ENCODE results near the gene CCND3.

CCND3 gene

DNA sequence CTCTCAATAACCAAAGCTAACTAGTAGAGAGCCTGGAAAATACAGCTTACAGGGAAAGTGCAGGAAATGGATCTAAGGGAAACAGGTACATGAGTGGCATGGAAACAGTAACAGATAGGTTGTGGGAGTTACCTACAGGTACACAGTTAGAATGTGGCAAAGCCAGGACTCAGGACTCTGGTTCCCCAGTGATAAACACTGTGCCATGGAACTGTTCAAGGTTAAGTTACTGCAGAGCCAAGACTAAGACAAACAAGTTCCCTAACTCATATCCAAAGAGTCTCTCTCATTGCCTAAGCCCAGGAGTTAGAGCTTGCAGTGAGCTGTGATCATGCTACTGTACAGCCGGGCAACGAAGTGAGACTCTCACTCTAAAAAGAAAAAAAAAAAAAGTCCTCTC, 27.3 kb downstream of the CCND3 start:
- TF ChIP-seq, protein P1, sequence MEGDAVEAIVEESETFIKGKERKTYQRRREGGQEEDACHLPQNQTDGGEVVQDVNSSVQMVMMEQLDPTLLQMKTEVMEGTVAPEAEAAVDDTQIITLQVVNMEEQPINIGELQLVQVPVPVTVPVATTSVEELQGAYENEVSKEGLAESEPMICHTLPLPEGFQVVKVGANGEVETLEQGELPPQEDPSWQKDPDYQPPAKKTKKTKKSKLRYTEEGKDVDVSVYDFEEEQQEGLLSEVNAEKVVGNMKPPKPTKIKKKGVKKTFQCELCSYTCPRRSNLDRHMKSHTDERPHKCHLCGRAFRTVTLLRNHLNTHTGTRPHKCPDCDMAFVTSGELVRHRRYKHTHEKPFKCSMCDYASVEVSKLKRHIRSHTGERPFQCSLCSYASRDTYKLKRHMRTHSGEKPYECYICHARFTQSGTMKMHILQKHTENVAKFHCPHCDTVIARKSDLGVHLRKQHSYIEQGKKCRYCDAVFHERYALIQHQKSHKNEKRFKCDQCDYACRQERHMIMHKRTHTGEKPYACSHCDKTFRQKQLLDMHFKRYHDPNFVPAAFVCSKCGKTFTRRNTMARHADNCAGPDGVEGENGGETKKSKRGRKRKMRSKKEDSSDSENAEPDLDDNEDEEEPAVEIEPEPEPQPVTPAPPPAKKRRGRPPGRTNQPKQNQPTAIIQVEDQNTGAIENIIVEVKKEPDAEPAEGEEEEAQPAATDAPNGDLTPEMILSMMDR (IDR thresholded peaks at IDR 0.05): no peak

DNA sequence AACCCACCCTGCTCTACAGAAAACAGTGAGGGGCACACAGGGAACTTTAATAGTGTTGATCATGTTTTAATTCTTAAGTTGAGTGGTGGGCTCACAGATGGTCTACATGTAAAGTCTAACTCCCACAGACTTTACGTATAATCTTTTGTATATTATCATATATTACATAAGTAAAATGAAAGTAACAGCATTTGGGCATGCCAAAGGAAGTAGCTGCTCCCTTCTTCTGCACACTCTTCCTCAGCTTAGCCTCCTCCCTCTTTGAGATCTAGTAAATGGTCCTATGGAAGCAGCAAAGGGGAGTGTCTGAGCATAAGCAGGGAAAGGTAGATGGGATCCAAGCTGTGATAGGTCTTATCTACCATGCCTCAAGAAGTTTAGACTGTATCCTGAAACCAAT, 31.9 kb downstream of the CCND3 start:
- TF ChIP-seq, protein P1 (IDR thresholded peaks at IDR 0.05): no peak

DNA sequence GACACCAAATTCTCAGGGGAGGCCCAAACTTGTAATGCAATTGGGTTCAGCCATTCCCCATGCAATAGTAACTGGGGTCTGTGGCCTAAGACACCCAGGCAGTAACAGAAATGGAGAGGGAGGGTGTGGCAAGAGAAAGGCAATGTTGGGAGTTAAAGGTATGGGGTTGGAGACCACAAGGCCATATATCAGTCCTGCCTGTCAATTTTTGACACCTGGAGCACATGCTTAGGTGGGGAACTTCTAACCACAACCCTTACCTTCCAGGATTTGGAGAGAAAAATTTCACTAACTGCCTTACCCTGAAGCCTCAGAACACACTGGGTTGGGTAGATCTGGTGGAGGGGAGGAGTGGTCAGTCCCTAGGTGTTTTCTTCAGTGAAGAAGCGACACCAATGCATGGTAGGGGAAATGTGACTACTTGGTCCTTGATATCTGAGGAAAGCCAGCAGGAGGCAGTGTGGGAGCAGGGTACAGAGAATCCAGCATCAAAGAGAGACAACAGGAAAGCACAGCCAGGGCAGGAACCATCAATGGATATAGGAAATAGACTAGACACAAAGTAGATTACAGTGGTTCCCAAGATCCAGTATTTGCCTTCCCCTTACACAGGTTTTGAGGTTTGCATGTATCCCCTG, 39.6 kb downstream of the CCND3 start:
- TF ChIP-seq, protein P1 (IDR thresholded peaks at IDR 0.05): no peak; the same call in 1 of the 2 replicates

DNA sequence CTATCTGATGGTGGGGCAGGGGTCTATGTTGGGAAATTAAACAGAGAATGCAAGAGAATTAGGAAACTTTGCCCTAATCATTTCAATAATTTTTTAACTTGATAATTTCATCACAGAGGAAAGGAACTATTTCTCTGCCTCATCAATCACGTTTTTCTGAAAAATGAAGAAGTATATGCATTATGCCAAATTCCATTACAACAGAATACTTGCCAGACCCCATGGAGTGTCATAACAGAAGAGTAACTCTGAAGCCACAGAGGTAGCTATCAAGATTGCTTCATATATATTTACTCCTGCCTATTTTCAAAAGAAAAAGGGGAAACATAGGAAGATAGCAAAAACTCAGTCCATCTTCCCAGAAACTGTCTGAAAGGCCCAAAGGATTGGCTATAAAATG, 40.7 kb downstream of the CCND3 start:
- TF ChIP-seq, protein P1 (IDR thresholded peaks at IDR 0.05): no peak

DNA sequence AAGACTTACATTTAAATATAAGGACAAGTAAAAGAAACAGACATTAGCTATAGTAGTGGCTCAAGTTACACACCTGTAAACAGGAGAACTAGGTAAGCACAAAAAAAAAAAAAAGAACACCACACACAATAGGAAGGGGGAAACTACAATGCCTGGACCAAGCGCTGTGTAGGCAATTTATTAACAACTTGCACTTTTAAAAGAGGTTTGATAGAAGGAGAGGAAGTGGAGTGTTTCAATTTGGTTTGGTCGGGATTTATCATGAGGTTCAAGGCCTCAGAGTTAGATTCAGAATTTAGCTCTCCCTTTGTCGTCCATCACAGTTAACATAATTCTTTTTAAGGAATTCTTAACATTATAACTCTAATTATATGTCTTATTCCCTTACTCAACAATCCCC, 45.3 kb downstream of the CCND3 start:
- TF ChIP-seq, protein P1 (IDR thresholded peaks at IDR 0.05): no peak

DNA sequence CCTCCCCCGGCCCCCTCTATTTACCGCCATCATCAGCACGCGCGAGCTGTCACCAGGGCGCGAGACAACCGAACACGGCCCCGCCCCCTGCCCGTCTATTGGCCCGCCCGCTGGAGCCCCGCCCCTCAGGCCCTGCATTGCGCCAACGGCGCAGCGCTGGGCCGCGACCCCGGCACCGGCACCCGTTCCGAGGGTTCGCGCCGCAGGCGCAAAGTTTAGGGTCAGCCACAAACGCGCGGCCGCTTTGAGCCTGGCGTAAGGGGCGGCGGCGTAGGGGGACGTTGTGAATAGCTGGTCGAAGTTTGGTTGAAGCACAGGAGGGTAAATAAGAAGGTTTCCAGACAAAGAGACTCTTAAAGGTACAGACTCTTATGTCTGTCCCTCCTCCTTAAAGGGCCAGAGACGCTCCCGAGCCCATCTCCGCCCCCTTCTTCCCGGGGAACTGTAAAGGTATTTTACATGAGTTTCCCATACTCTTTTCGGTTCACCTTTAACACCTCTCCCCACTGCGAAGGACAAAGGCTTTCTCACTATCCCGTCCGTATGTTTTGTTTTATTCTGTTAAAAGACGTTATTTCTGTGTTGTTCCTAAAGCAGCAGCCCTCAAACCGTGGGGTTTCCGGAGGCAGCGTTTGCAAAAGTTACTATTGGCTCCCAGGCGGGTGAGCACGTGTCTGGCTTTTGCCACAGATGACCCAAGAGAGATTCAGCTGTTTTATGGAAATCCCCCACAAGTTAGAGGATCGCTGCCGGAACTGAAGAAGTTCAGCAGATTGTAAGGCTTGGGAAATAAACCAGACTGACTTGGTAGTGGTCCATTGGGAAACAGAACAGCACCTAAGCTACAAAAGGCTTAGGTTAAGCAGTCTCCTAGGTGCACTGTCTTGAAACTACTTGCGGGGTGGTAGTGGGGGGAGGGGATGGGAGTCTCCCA, 46.0 kb downstream of the CCND3 start, which contains the start of gene USP49:
USP49 (minus strand) TSS at position 76 of the 934 bp plus-strand sequence. CDS start 88,392 bp downstream, outside the sequence.
- TF ChIP-seq, protein P1 (IDR thresholded peaks at IDR 0.05): no peak

DNA sequence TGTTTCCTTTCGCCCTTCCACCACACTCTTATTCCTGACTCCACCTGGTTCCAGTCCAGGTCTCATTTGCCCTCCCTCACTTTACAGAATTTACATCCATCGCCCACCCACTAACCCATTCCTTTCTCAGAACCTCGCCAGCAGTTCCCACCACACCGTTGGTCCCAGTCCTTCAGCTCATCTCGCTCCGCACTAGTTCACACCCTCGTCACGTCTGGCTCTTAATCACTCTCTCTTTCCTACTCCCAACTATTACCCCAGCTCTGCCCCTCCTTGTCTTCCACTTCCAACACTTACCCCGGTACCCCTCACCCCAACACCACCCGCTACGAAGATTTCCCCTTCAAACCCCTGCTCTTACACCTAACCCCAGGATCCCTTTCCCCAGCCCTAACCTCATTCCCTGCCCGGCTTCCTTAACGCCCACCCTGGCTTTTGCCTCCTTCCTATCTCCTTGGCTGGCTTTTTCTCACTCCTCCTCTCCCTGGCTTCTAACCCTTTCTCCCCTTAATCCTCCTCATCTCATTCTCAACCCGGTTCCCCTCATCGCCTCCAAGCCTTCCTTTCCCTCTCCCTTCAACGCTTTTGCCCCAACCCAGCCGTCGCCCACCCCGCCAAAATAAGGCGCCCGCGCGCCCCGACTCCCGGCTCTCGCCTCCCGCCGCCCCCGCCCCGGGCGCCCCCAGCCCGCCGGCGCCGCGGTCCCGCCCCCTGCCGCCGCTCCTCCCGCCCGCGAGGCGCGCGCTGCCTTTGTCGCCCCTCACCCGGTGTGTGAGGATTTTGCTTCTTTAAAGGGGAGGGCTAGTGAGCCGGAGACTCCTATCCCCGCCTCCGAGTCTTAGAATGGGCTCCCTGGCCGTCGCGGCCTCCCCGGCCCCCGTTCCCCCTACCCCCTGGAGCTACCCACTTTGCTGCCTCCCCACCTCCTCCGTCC, 47.0 kb downstream of the CCND3 start:
- TF ChIP-seq, protein P1 (IDR thresholded peaks at IDR 0.05): no peak
